Lower leg skin (tissue), 3 donors: Measurements from ENCODE around the gene CXADR.

Source experiments
- CTCF ChIP-seq, 3 donors: fragments of 450-650 bp; IDR thresholded peaks; one replicate each; pipeline ENCODE4 v1.5.1; 2016; ENCODE audit warnings: antibody characterized with exemption in 3 of 3, mild to moderate bottlenecking in 3 of 3, moderate library complexity in 2 of 3
- POLR2A ChIP-seq, 2 donors: fragments of 450-650 bp; IDR thresholded peaks; one replicate each; pipeline ENCODE4 v1.6.1; 2016 to 2017; ENCODE audit warnings: antibody characterized with exemption in 2 of 2, mild to moderate bottlenecking in 1 of 2, moderate library complexity in 1 of 2

DNA sequence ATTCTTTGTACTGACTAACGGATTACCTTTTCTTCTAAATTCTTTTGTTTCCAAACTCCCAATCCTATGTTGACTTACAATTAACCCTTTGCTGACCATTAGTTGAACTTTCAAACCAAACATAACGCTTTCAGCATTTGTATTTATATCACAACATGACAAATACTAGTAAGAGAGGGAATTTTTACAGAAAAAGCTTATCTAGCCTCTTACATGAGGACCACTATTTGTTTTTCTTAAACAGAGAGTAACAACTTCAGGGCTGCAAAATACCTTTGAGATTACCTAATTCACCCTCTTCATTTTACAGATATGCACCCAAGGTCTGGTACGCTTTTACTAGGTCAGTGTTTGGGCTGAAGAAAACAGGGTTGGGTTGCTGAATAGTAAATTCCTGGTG lies 45.0 kb upstream of the CXADR start:
- TF ChIP-seq POLR2A (IDR thresholded peaks at IDR 0.05) (no peak), CTCF (IDR thresholded peaks at IDR 0.05) (no peak)
